ENCODE data around the gene TDRD7. TPM values are rescaled to one million over a fixed set of nuclear protein-coding genes. Genes with fewer than 3 reads are reported as not detected.

The TDRD7 gene
- total and polyA plus RNA-seq, 2 of the 13 experiments (the other 11 are each of a cell fraction or from before 2014, with no cell fraction given), result 9.8 to 15.5 TPM

GRCh38 chr9:97386733-97387503, 25.0 kb upstream of the TDRD7 start (continued):
- TF ChIP-seq ZBTB20 (CRISPR knock-in tag; IDR thresholded peaks at IDR 0.05; ENCODE audit: borderline replicate concordance, low read depth), result no peak
- TF ChIP-seq SMARCE1 (IDR thresholded peaks at IDR 0.05; ENCODE audit: borderline replicate concordance), result no peak
- peak; percentile 24; the same call in 1 of the 2 replicates for TF ChIP-seq JUND (CRISPR knock-in tag; IDR thresholded peaks at IDR 0.05)
- TF ChIP-seq ZNF720 (CRISPR knock-in tag; IDR thresholded peaks at IDR 0.05), result no peak
- peak; percentile 79 for TF ChIP-seq XRCC5 (optimal IDR thresholded peaks at IDR 0.05; ENCODE audit: low read length)
- no peak for TF ChIP-seq SRF (IDR thresholded peaks at IDR 0.05; ENCODE audit: low read depth, low read length)
- TF ChIP-seq, protein P1, sequence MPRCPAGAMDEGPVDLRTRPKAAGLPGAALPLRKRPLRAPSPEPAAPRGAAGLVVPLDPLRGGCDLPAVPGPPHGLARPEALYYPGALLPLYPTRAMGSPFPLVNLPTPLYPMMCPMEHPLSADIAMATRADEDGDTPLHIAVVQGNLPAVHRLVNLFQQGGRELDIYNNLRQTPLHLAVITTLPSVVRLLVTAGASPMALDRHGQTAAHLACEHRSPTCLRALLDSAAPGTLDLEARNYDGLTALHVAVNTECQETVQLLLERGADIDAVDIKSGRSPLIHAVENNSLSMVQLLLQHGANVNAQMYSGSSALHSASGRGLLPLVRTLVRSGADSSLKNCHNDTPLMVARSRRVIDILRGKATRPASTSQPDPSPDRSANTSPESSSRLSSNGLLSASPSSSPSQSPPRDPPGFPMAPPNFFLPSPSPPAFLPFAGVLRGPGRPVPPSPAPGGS (CRISPR knock-in tag; IDR thresholded peaks at IDR 0.05), result no peak
- TF ChIP-seq, protein P2, sequence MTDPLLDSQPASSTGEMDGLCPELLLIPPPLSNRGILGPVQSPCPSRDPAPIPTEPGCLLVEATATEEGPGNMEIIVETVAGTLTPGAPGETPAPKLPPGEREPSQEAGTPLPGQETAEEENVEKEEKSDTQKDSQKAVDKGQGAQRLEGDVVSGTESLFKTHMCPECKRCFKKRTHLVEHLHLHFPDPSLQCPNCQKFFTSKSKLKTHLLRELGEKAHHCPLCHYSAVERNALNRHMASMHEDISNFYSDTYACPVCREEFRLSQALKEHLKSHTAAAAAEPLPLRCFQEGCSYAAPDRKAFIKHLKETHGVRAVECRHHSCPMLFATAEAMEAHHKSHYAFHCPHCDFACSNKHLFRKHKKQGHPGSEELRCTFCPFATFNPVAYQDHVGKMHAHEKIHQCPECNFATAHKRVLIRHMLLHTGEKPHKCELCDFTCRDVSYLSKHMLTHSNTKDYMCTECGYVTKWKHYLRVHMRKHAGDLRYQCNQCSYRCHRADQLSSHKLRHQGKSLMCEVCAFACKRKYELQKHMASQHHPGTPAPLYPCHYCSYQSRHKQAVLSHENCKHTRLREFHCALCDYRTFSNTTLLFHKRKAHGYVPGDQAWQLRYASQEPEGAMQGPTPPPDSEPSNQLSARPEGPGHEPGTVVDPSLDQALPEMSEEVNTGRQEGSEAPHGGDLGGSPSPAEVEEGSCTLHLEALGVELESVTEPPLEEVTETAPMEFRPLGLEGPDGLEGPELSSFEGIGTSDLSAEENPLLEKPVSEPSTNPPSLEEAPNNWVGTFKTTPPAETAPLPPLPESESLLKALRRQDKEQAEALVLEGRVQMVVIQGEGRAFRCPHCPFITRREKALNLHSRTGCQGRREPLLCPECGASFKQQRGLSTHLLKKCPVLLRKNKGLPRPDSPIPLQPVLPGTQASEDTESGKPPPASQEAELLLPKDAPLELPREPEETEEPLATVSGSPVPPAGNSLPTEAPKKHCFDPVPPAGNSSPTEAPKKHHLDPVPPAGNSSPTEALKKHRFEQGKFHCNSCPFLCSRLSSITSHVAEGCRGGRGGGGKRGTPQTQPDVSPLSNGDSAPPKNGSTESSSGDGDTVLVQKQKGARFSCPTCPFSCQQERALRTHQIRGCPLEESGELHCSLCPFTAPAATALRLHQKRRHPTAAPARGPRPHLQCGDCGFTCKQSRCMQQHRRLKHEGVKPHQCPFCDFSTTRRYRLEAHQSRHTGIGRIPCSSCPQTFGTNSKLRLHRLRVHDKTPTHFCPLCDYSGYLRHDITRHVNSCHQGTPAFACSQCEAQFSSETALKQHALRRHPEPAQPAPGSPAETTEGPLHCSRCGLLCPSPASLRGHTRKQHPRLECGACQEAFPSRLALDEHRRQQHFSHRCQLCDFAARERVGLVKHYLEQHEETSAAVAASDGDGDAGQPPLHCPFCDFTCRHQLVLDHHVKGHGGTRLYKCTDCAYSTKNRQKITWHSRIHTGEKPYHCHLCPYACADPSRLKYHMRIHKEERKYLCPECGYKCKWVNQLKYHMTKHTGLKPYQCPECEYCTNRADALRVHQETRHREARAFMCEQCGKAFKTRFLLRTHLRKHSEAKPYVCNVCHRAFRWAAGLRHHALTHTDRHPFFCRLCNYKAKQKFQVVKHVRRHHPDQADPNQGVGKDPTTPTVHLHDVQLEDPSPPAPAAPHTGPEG (CRISPR knock-in tag; IDR thresholded peaks at IDR 0.05), result 0 out of 2 replicates have a peak, but pooled peaks have one; percentile 25
- no peak for TF ChIP-seq ZSCAN20 (CRISPR knock-in tag; IDR thresholded peaks at IDR 0.05; ENCODE audit: borderline replicate concordance)
- TF ChIP-seq ZSCAN29 (CRISPR knock-in tag; conservative IDR thresholded peaks at IDR 0.05), result no peak
- TF ChIP-seq HMG20B (CRISPR knock-in tag; conservative IDR thresholded peaks at IDR 0.05), result no peak
- TF ChIP-seq, protein P3, sequence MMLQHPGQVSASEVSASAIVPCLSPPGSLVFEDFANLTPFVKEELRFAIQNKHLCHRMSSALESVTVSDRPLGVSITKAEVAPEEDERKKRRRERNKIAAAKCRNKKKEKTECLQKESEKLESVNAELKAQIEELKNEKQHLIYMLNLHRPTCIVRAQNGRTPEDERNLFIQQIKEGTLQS (CRISPR knock-in tag; IDR thresholded peaks at IDR 0.05), result no peak; the same call in 1 of the 2 replicates
- TF ChIP-seq NFAT5 (CRISPR knock-in tag; IDR thresholded peaks at IDR 0.05), result no peak; the same call in 1 of the 2 replicates
- 0 out of 2 replicates have a peak, but pooled peaks have one; percentile 56 for TF ChIP-seq ZNF256 (CRISPR knock-in tag; conservative IDR thresholded peaks at IDR 0.05)

Measured in HepG2 (cell line).